ENCODE data around the gene FKBP1A.

DNA sequence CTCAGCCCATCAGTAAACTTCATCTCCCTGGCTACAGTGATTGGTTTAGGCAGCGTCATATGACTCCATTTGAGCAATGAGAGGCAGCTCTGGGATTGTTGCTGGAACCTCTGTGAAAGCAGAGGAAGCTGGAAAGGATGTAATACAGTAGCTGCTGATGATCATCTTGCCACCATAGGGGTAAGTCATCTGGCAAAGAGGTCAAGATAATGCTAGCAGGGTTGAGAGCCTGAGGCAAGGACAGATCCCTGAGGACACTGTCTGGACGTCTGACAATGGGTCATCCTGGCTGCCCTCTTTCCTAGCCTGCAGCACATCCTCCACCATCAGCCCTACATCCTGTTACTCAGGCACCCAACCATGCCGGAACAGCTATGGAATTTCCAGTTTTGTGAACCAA, 25.5 kb upstream of the FKBP1A start:
- TF ChIP-seq, protein P1, sequence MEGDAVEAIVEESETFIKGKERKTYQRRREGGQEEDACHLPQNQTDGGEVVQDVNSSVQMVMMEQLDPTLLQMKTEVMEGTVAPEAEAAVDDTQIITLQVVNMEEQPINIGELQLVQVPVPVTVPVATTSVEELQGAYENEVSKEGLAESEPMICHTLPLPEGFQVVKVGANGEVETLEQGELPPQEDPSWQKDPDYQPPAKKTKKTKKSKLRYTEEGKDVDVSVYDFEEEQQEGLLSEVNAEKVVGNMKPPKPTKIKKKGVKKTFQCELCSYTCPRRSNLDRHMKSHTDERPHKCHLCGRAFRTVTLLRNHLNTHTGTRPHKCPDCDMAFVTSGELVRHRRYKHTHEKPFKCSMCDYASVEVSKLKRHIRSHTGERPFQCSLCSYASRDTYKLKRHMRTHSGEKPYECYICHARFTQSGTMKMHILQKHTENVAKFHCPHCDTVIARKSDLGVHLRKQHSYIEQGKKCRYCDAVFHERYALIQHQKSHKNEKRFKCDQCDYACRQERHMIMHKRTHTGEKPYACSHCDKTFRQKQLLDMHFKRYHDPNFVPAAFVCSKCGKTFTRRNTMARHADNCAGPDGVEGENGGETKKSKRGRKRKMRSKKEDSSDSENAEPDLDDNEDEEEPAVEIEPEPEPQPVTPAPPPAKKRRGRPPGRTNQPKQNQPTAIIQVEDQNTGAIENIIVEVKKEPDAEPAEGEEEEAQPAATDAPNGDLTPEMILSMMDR (IDR thresholded peaks at IDR 0.05): no peak
- TF ChIP-seq POLR2A (IDR thresholded peaks at IDR 0.05): no peak

Measured in testis (tissue), 2 donors.